ENCODE measurements around the gene IL10RB. TPM values are rescaled to one million over a fixed set of nuclear protein-coding genes. Genes with fewer than 3 reads are reported as not detected.

Gene IL10RB
- total and polyA plus RNA-seq, 2 donors (not counting 1 experiment from before 2014, with no cell fraction given) = 29.3 to 32.5 TPM

DNA sequence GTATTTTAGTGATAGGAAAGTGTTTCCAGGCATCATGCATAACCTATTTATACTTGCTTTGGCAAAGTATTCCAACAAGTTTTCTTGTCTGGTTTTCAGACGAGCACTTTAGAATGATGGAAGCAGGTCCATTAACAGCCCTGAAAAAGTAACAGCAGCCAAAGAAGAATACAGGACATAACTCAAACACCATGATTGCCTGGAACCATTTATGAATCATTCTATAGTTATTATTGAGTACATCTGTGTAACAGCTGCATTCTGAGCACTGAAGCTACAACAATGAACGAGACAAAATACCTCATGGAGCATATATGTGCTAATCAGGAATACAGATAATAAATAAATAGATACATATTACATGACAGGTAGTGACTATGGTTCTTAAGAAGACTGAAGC, 12.6 kb downstream of the IL10RB start:
- H3K27ac Mint-ChIP-seq = no peak overlapping the region
- peaks cover 10 to 76% of the 10 kb centered on the region in 2 experiments for H3K36me3 ChIP-seq (replicated peaks in 1 of 2; ENCODE audit: control extremely low read depth in 1 of 2, control insufficient read depth in 1 of 2, extremely low read depth in 1 of 2, insufficient read depth in 2 of 2, low read length in 1 of 2)

DNA sequence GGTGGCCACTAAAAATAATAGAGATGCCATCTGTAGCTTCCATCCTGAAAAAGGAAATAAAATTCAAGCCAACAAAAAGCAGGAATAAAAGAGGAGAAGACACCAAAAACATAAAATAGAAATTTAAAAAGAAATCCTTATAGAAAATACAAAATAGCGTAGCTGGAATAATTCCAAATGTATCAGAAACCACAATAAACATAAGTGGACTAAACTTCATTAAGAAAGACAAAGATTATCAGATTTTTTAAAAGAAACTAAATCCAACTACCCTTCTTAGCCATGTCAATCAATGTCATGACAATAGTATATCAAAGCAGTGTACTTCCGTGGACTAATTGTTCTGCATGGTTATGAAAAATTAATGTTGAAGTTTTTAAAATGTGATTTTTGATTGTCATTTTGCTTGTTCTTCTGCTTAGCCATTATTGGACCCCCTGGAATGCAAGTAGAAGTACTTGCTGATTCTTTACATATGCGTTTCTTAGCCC, 13.2 kb downstream of the IL10RB start:
- no peak overlapping the region for H3K4me2 ChIP-seq (replicated peaks; ENCODE audit: low read depth, low read length, poor library complexity, severe bottlenecking)
- 100% methylated on average over 1 of the region's 3 CpGs for WGBS (ENCODE audit: insufficient coverage)
- CTCF ChIA-PET = interaction anchor here (1.7 kb wide), 1 partner anchor 82 kb away, joined by 5 read pairs; no protein-coding TSS in a partner anchor
- peaks cover 71% of the 10 kb centered on the region for H3K79me2 ChIP-seq (ENCODE audit: control insufficient read depth, insufficient read depth, low read length)
- TF ChIP-seq, protein P1, sequence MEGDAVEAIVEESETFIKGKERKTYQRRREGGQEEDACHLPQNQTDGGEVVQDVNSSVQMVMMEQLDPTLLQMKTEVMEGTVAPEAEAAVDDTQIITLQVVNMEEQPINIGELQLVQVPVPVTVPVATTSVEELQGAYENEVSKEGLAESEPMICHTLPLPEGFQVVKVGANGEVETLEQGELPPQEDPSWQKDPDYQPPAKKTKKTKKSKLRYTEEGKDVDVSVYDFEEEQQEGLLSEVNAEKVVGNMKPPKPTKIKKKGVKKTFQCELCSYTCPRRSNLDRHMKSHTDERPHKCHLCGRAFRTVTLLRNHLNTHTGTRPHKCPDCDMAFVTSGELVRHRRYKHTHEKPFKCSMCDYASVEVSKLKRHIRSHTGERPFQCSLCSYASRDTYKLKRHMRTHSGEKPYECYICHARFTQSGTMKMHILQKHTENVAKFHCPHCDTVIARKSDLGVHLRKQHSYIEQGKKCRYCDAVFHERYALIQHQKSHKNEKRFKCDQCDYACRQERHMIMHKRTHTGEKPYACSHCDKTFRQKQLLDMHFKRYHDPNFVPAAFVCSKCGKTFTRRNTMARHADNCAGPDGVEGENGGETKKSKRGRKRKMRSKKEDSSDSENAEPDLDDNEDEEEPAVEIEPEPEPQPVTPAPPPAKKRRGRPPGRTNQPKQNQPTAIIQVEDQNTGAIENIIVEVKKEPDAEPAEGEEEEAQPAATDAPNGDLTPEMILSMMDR (IDR thresholded peaks at IDR 0.05) = no peak
- TF ChIP-seq EZH2 (IDR thresholded peaks at IDR 0.05; ENCODE audit: borderline replicate concordance, insufficient read depth, low read depth, low read length, poor library complexity, severe bottlenecking) = no peak
- peaks cover 3% of the 10 kb centered on the region for H3K4me1 Mint-ChIP-seq
- H3K27me3 ChIP-seq (replicated peaks in 1 of 4; ENCODE audit: control extremely low read depth in 1 of 4, control insufficient read depth in 3 of 4, insufficient read depth in 4 of 4, low read length in 3 of 4) = no peaks in the 10 kb centered on the region
- intact Hi-C loops (cut with micrococcal nuclease) = no loop called here
- H3K4me3 Mint-ChIP-seq = no peak overlapping the region
- no peak overlapping the region for H3K4me3 ChIP-seq (ENCODE audit: control extremely low read depth in 1 of 5, extremely low read depth in 1 of 5, insufficient read depth in 1 of 5, low read depth in 2 of 5, low read length in 4 of 5)
- H3K9me3 Mint-ChIP-seq (ENCODE audit: insufficient read depth) = no peaks in the 10 kb centered on the region
- no peak overlapping the region for H3K9ac ChIP-seq (ENCODE audit: low read length)
- peaks cover 10% of the 10 kb centered on the region for H4K20me1 ChIP-seq (ENCODE audit: control insufficient read depth, insufficient read depth, low read length, poor library complexity, severe bottlenecking)
- H3K36me3 ChIP-seq (replicated peaks in 1 of 2; ENCODE audit: control extremely low read depth in 1 of 2, control insufficient read depth in 1 of 2, extremely low read depth in 1 of 2, insufficient read depth in 2 of 2, low read length in 1 of 2) = peaks cover 11 to 81% of the 10 kb centered on the region in 2 experiments
- POLR2A ChIA-PET = no interaction called here
- peaks cover 0 to 4% (median 0%) of the 10 kb centered on the region in 3 donors for H3K9me3 ChIP-seq (ENCODE audit: control extremely low read depth in 1 of 3, control insufficient read depth in 2 of 3, insufficient read depth in 1 of 3, low read length in 2 of 3)
- no peaks in the 10 kb centered on the region for H3K4me1 ChIP-seq (ENCODE audit: control insufficient read depth in 2 of 2, insufficient read depth in 2 of 2, low read length in 2 of 2)
- H3K27ac Mint-ChIP-seq = no peak overlapping the region
- no peak for ATAC-seq (ENCODE audit: low read depth)
- no peak overlapping the region for H3K27ac ChIP-seq (ENCODE audit: low read length in 2 of 2)
- no peak for DNase-seq
- no peaks in the 10 kb centered on the region for H3K27me3 Mint-ChIP-seq
- H2AFZ ChIP-seq (ENCODE audit: insufficient read depth, low read depth, low read length, poor library complexity, severe bottlenecking) = no peak overlapping the region

More for the DNA sequence above, 12.6 kb downstream of the IL10RB start:
- Histone ChIP-seq H3K9me3 (ENCODE audit: control extremely low read depth in 1 of 3, control insufficient read depth in 2 of 3, insufficient read depth in 1 of 3, low read length in 2 of 3) (peaks cover 0 to 4% (median 0%) of the 10 kb centered on the region in 3 donors), H3K27me3 (replicated peaks in 1 of 4; ENCODE audit: control extremely low read depth in 1 of 4, control insufficient read depth in 3 of 4, insufficient read depth in 4 of 4, low read length in 3 of 4) (no peaks in the 10 kb centered on the region), H3K9ac (ENCODE audit: low read length) (no peak overlapping the region), H2AFZ (ENCODE audit: insufficient read depth, low read depth, low read length, poor library complexity, severe bottlenecking) (no peak overlapping the region), H3K4me3 (ENCODE audit: control extremely low read depth in 1 of 5, extremely low read depth in 1 of 5, insufficient read depth in 1 of 5, low read depth in 2 of 5, low read length in 4 of 5) (no peak overlapping the region), H3K4me2 (replicated peaks; ENCODE audit: low read depth, low read length, poor library complexity, severe bottlenecking) (no peak overlapping the region), H3K79me2 (ENCODE audit: control insufficient read depth, insufficient read depth, low read length) (peaks cover 72% of the 10 kb centered on the region), H3K27ac (ENCODE audit: low read length in 2 of 2) (no peak overlapping the region), H4K20me1 (ENCODE audit: control insufficient read depth, insufficient read depth, low read length, poor library complexity, severe bottlenecking) (peaks cover 10% of the 10 kb centered on the region), H3K4me1 (ENCODE audit: control insufficient read depth in 2 of 2, insufficient read depth in 2 of 2, low read length in 2 of 2) (no peaks in the 10 kb centered on the region)
- intact Hi-C loops (cut with micrococcal nuclease) = no loop called here
- H3K4me1 Mint-ChIP-seq = peaks cover 5% of the 10 kb centered on the region
- DNase-seq (no peak), ATAC-seq (ENCODE audit: low read depth) (no peak)
- H3K9me3 Mint-ChIP-seq (ENCODE audit: insufficient read depth) = no peaks in the 10 kb centered on the region
- ChIA-PET CTCF (interaction anchor here (1.7 kb wide), 1 partner anchor 81 kb away, joined by 5 read pairs; no protein-coding TSS in a partner anchor), POLR2A (interaction anchor here (0.6 kb wide), 1 partner anchor 59 kb away, joined by 3 read pairs; no protein-coding TSS in a partner anchor)
- H3K4me3 Mint-ChIP-seq = no peak overlapping the region
- no peaks in the 10 kb centered on the region for H3K27me3 Mint-ChIP-seq
- no CpG with 5 or more reads among the region's 2 CpGs for WGBS (ENCODE audit: insufficient coverage)
- TF ChIP-seq EZH2 (IDR thresholded peaks at IDR 0.05; ENCODE audit: borderline replicate concordance, insufficient read depth, low read depth, low read length, poor library complexity, severe bottlenecking) = no peak
- TF ChIP-seq, protein P1 (IDR thresholded peaks at IDR 0.05) = no peak
